PC-3 (cell line): ENCODE results near the gene SAPCD1.

Source experiments
- CTCF ChIP-seq: fragments of 300-600 bp; sonication (generic); conservative IDR thresholded peaks from 2 replicates; pipeline ENCODE4 v1.5.1; 2017; ENCODE audit warnings: antibody characterized with exemption, low read depth, mild to moderate bottlenecking, low read length
- EZH2 ChIP-seq: fragments of 300-600 bp; sonication (generic); IDR thresholded peaks from one replicate; pipeline ENCODE4 v1.6.1; 2017; ENCODE audit warnings: antibody characterized with exemption, mild to moderate bottlenecking, low read length; ENCODE audit not compliant: unreplicated experiment

GRCh38 chr6:31721351-31722020, 41.0 kb upstream of the SAPCD1 start, which contains the start of gene LY6G6C:
- TF ChIP-seq CTCF (no peak), EZH2 (no peak)
